PC-3 (cell line): ENCODE measurements around the gene FBXO10. TPM values are rescaled to one million over a fixed set of nuclear protein-coding genes. Genes with fewer than 3 reads are reported as not detected.

Experiments used
- ATAC-seq: fragments of 200-7000 bp; cut with Tn5 transposase; 2 replicates; pipeline ENCODE4 v1.9.1; 2020; ENCODE audit warnings: mild to moderate bottlenecking, moderate library complexity
- BruUV-seq: library from RNA; stranded (reverse); fragments of 400-500 nt; replicated peaks from 2 replicates; lab custom pipeline; 2021; lab: Mats Ljungman, UMichigan
- CTCF ChIA-PET: fragments of 300-600 bp; sonication (Branson Sonifier 250); formaldehyde crosslinking; loops from one replicate; lab custom pipeline; 2022; ENCODE audit warnings: antibody characterized with exemption; lab: Charles Lee
- POLR2A ChIA-PET: fragments of 300-600 bp; sonication (Branson Sonifier 250); formaldehyde crosslinking; loops from one replicate; lab custom pipeline; 2022; ENCODE audit warnings: antibody characterized with exemption; ENCODE audit not compliant: unreplicated experiment; lab: Charles Lee
- DNase-seq: peaks from one replicate; pipeline ENCODE4 v3.0.0-alpha.2; 2015
- H2AFZ ChIP-seq: fragments of 300-600 bp; sonication (generic); 2 replicates; pipeline ENCODE4 v1.6.0; 2016; ENCODE audit warnings: antibody characterized with exemption, low read length
- H3F3A ChIP-seq: fragments of 300-600 bp; sonication (generic); one replicate; pipeline ENCODE4 v1.6.0; 2017; ENCODE audit warnings: antibody characterized with exemption, low read length, control low read depth, mild to moderate bottlenecking; ENCODE audit not compliant: unreplicated experiment
- H3K27ac ChIP-seq: fragments of 300-600 bp; sonication (generic); 2 replicates; pipeline ENCODE4 v1.5.1; 2016; ENCODE audit warnings: mild to moderate bottlenecking, low read length
- H3K27me3 ChIP-seq: fragments of 300-600 bp; sonication (generic); 2 replicates; pipeline ENCODE4 v1.6.1; 2016; ENCODE audit warnings: low read length, mixed read lengths
- H3K36me3 ChIP-seq: fragments of 300-600 bp; sonication (generic); 2 replicates; pipeline ENCODE4 v1.6.1; 2016; ENCODE audit warnings: low read depth, mixed run types, low read length, mixed read lengths
- H3K4me1 ChIP-seq: fragments of 300-600 bp; sonication (generic); 2 replicates; pipeline ENCODE4 v1.5.1; 2016; ENCODE audit warnings: low read length; ENCODE audit not compliant: insufficient read depth
- H3K4me2 ChIP-seq: fragments of 300-600 bp; sonication (generic); 2 replicates; pipeline ENCODE4 v1.6.0; 2016; ENCODE audit warnings: low read length
- H3K4me3 ChIP-seq: fragments of 300-600 bp; sonication (generic); 2 replicates; pipeline ENCODE4 v1.5.1; 2016; ENCODE audit warnings: mild to moderate bottlenecking, low read length, mixed read lengths
- H3K79me2 ChIP-seq: fragments of 300-600 bp; sonication (generic); 2 replicates; pipeline ENCODE4 v1.6.1; 2017; ENCODE audit warnings: low read length, mixed read lengths
- H3K9ac ChIP-seq: fragments of 300-600 bp; sonication (generic); 2 replicates; pipeline ENCODE4 v1.6.0; 2016; ENCODE audit warnings: mild to moderate bottlenecking, low read length
- H3K9me2 ChIP-seq: fragments of 300-600 bp; sonication (generic); replicated peaks from 2 replicates; pipeline ENCODE4 v1.6.1; 2016; ENCODE audit warnings: mixed run types, low read length, mixed read lengths
- H3K9me3 ChIP-seq: fragments of 300-600 bp; sonication (generic); 2 replicates; pipeline ENCODE4 v1.6.1; 2016; ENCODE audit warnings: low read length, mixed read lengths
- H4K20me1 ChIP-seq: fragments of 300-600 bp; sonication (generic); 2 replicates; pipeline ENCODE4 v1.6.1; 2016; ENCODE audit warnings: low read length, mixed read lengths
- CTCF ChIP-seq: fragments of 300-600 bp; sonication (generic); conservative IDR thresholded peaks from 2 replicates; pipeline ENCODE4 v1.5.1; 2017; ENCODE audit warnings: antibody characterized with exemption, low read depth, mild to moderate bottlenecking, low read length
- EZH2 ChIP-seq: fragments of 300-600 bp; sonication (generic); IDR thresholded peaks from one replicate; pipeline ENCODE4 v1.6.1; 2017; ENCODE audit warnings: antibody characterized with exemption, mild to moderate bottlenecking, low read length; ENCODE audit not compliant: unreplicated experiment
- EZH2phosphoT487 ChIP-seq: fragments of 300-600 bp; sonication (generic); IDR thresholded peaks from 2 replicates; pipeline ENCODE4 v1.6.1; 2018; ENCODE audit warnings: mild to moderate bottlenecking, antibody characterized with exemption, low read length, borderline replicate concordance
- intact Hi-C: fragments of 100-400 bp; cut with micrococcal nuclease; formaldehyde crosslinking; loops from 2 replicates; pipeline ENCODE4 v1.9.0; 2023
- total RNA-seq: library from RNA; depleted of rRNA; stranded (reverse); fragments of >200 nt; gene quantifications from 2 replicates; pipeline ENCODE4 v1.2.3, GENCODE V29; 2014

The FBXO10 gene
- total RNA-seq, 1 experiment from 2014 or later = 2.6 TPM

GRCh38 chr9:37583522-37584121 is 7.4 kb upstream of the FBXO10 start:
- Histone ChIP-seq H2AFZ (no peak overlapping the region), H3K9me2 (no peaks in the 10 kb centered on the region), H3K4me2 (no peak overlapping the region), H3K9ac (no peak overlapping the region), H3K4me3 (no peak overlapping the region), H3K4me1 (no peaks in the 10 kb centered on the region), H3F3A (peaks cover 7% of the 10 kb centered on the region), H4K20me1 (0 out of 2 replicates have a peak, but pooled peaks cover 22% of the 10 kb centered on the region), H3K9me3 (no peaks in the 10 kb centered on the region), H3K27me3 (no peaks in the 10 kb centered on the region), H3K27ac (no peak overlapping the region), H3K79me2 (peaks cover 57% of the 10 kb centered on the region), H3K36me3 (peaks cover 66% of the 10 kb centered on the region)
- TF ChIP-seq EZH2phosphoT487 (no peak), EZH2 (no peak), CTCF (no peak)
- intact Hi-C loops = loop anchor here (10.0 kb wide), 1 partner anchor 781 kb away; no protein-coding TSS in a partner anchor
- no peak for ATAC-seq
- DNase-seq = no peak
- BruUV-seq = no TSS peak
- CTCF ChIA-PET = no interaction called here
- POLR2A ChIA-PET = no interaction called here

DNA sequence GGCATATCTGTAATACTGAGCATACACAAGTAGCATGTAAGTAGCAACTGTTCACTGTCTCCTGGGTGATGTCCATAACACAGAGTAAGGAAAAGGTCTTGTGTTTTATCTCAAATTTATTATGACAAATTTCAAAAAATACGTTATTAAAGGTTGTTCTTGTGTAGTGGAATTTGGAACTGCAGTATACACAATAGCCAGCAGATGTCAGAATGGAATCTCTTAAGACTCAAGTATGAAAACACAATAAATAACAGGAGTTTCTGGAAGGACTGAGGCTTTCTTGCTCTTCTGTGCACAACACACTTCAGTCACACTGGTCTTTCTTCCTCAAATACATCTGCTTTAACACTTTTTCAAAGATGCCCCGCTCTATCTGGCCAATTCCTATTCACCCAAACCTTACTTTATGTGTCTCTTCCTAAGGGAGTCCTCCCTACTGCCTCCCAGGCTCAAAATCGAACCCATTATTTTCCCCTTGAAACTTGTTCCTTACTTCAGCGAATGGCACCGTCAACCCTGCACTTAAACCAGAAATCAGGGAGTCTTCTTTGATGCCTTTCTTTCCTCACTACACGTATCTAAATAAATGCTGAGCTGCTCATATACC is 6.5 kb upstream of the FBXO10 start:
- TF ChIP-seq EZH2 (no peak), EZH2phosphoT487 (no peak), CTCF (peak; percentile 66)
- Histone ChIP-seq H2AFZ (no peak overlapping the region), H3K27ac (no peak overlapping the region), H3K36me3 (peaks cover 57% of the 10 kb centered on the region), H3K79me2 (peaks cover 48% of the 10 kb centered on the region), H3K9me2 (no peaks in the 10 kb centered on the region), H4K20me1 (0 out of 2 replicates have a peak, but pooled peaks cover 22% of the 10 kb centered on the region), H3K9ac (no peak overlapping the region), H3K9me3 (no peaks in the 10 kb centered on the region), H3K4me1 (no peaks in the 10 kb centered on the region), H3F3A (peaks cover 7% of the 10 kb centered on the region), H3K4me3 (no peak overlapping the region), H3K27me3 (no peaks in the 10 kb centered on the region), H3K4me2 (no peak overlapping the region)
- intact Hi-C loops = loop anchor here (10.0 kb wide), 1 partner anchor 782 kb away; no protein-coding TSS in a partner anchor
- ChIA-PET POLR2A (no interaction called here), CTCF (no interaction called here)
- peak; percentile 46 for ATAC-seq
- BruUV-seq = no TSS peak
- peak; percentile 67 for DNase-seq
